ENCODE data around the gene ALDOC. TPM values are rescaled to one million over a fixed set of nuclear protein-coding genes. Genes with fewer than 3 reads are reported as not detected.

ALDOC gene
- total and polyA plus RNA-seq, 12 donors = 122 to 416 (median 282) TPM

GRCh38 chr17:28547096-28547622 lies 29.5 kb downstream of the ALDOC start:
- no peak for TF ChIP-seq CTCF (IDR thresholded peaks at IDR 0.05)
- Histone ChIP-seq H3K4me1 (peaks cover 0 to 47% (median 18%) of the 10 kb centered on the region in 9 donors), H3K36me3 (peaks cover 0 to 18% (median 0%) of the 10 kb centered on the region in 9 donors), H3K4me3 (no peak overlapping the region), H3K27me3 (no peaks in the 10 kb centered on the region), H3K9me3 (no peaks in the 10 kb centered on the region), H3K27ac (peak overlapping the region in 1 of 10 donors; percentile 85)
- intact Hi-C loops (cut with DNase I) = loop anchor here in 4 of 10 donors (5.0 kb wide), 1 partner anchor 65 kb away; the partner anchor contains the start of gene RSKR (in 4 of the 4)
- 91% methylated on average over 14 of the region's 14 CpGs for WGBS, 2 donors
- DNase-seq = no peak
- ATAC-seq = no peak

GRCh38 chr17:28545787-28546415 lies 30.8 kb downstream of the ALDOC start:
- WGBS, 2 donors = 72 to 73% methylated on average over 6 of the region's 6 CpGs
- no peak for ATAC-seq
- H3K4me1 ChIP-seq = peaks cover 0 to 35% (median 7%) of the 10 kb centered on the region in 9 donors
- intact Hi-C loops (cut with DNase I) = loop anchor here in 4 of 10 donors (5.0 kb wide), 1 partner anchor 66 kb away; the partner anchor contains the start of gene RSKR (in 4 of the 4)
- no peaks in the 10 kb centered on the region for H3K9me3 ChIP-seq
- no peak for TF ChIP-seq CTCF (IDR thresholded peaks at IDR 0.05)
- H3K4me3 ChIP-seq = no peak overlapping the region
- peaks cover 0 to 18% (median 0%) of the 10 kb centered on the region in 9 donors for H3K36me3 ChIP-seq
- no peaks in the 10 kb centered on the region for H3K27me3 ChIP-seq
- no peak for DNase-seq
- no peak overlapping the region for H3K27ac ChIP-seq

- Histone ChIP-seq H3K9me3 (no peaks in the 10 kb centered on the region), H3K4me3 (no peak overlapping the region), H3K27ac (no peak overlapping the region), H3K36me3 (peaks cover 0 to 18% (median 0%) of the 10 kb centered on the region in 9 donors), H3K27me3 (no peaks in the 10 kb centered on the region), H3K4me1 (peaks cover 0 to 27% (median 5%) of the 10 kb centered on the region in 9 donors)
- DNase-seq (no peak), ATAC-seq (no peak)
- intact Hi-C loops (cut with DNase I) = loop anchor here in 4 of 10 donors (5.0 kb wide), 1 partner anchor 67 kb away; the partner anchor contains the start of gene RSKR (in 4 of the 4)
- 83 to 88% methylated on average over 2 of the region's 2 CpGs for WGBS, 2 donors
- no peak for TF ChIP-seq CTCF (IDR thresholded peaks at IDR 0.05)
These were observed 31.6 kb downstream of the ALDOC start for GRCh38 chr17:28545141-28545503.

GRCh38 chr17:28544402-28545140 lies 32.1 kb downstream of the ALDOC start:
- Histone ChIP-seq H3K36me3 (peaks cover 0 to 18% (median 0%) of the 10 kb centered on the region in 9 donors), H3K4me3 (no peak overlapping the region), H3K4me1 (peaks cover 0 to 22% (median 3%) of the 10 kb centered on the region in 9 donors), H3K27me3 (no peaks in the 10 kb centered on the region), H3K27ac (no peak overlapping the region), H3K9me3 (no peaks in the 10 kb centered on the region)
- WGBS, 2 donors = 79 to 80% methylated on average over 4 of the region's 4 CpGs
- no peak for ATAC-seq
- intact Hi-C loops (cut with DNase I) = loop anchor here in 5 of 10 donors (5.0 kb wide), 2 partner anchors 47 to 68 kb away; partner anchors contain the start of gene RSKR (in 5 of the 5)
- no peak for TF ChIP-seq CTCF (IDR thresholded peaks at IDR 0.05)
- DNase-seq = no peak
